H1 (cell line): ENCODE results near the gene ZNF487. TPM values are rescaled to one million over a fixed set of nuclear protein-coding genes. Genes with fewer than 3 reads are reported as not detected.

Source experiments
- RFX5 ChIP-seq: IDR thresholded peaks from 2 replicates; pipeline ENCODE4 v1.6.1; 2011; ENCODE audit warnings: low read depth, low read length, improper control_type of control experiment, borderline replicate concordance
- ZNF274 ChIP-seq: IDR thresholded peaks from 2 replicates; pipeline ENCODE4 v1.7.0; 2012; ENCODE audit warnings: low read length, borderline replicate concordance; ENCODE audit errors: extremely low read depth
- polyA plus RNA-seq, 7 experiments: library from polyadenylated mRNA; depleted of rRNA in 3 of 7; stranded (reverse) in 5 of 7; unstranded in 2 of 7; fragments of >200 nt in 5 of 7; fragments of 200-250 nt in 2 of 7; gene quantifications; 1 replicate in 5 of 7; 2 replicates in 1 of 7; 4 replicates in 1 of 7; pipeline versions ENCODE4 v1.2.1 to v1.2.3, GENCODE V29; 2011 to 2013; ENCODE audit warnings: missing spikeins in 2 of 7, mixed read lengths in 2 of 7
- total RNA-seq: library from RNA; stranded (reverse); fragmentation: NEBNext Ultra II Directional; extraction: Animal tissue kit (Norgen Biotek cat#: 25700); gene quantifications from 2 replicates; pipeline ENCODE4 v1.2.1, GENCODE V29; 2021
- TF ChIP-seq, protein P1 (sequence below): fragments of 300-600 bp; sonication (generic); IDR thresholded peaks from 2 replicates; pipeline ENCODE4 v1.7.1; 2012; ENCODE audit warnings: low read length, moderate library complexity, mild to moderate bottlenecking, inconsistent platforms; ENCODE audit not compliant: insufficient replicate concordance

ZNF487 gene
- total and polyA plus RNA-seq, 2 of the 8 experiments (the other 6 are each of a cell fraction or from before 2014, with no cell fraction given), result 1.9 to 2.5 TPM

DNA sequence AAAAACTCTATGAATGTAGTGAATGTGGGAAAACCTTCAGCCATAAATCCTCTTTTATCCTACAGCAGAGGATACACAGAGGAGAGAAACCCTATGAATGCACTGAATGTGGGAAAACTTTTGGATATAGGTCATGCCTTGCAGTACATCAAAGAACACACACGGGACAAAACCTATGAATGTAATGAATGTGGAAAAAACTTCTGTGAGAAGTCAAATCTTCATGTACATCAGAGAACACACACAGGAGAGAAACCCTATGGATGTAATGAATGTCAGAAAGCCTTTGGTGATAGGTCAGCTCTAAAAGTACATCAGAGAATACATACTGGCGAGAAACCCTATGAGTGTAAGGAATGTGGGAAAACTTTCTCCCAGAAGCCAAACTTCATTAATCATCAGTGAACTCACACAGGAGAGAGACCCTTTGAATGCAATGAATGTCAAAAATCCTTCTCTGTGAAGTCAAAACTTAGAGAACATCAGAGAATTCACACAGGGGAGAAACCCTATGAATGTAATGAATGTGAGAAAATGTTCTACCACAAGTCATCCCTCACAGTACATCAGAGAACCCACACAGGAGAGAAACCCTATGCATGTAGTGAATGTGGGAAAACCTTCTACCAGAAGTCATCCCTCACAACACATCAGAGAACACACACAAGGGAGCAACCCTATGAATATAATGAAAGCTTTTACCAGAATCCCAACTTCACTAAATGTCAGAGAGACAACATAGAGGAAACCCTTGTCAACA lies 45.6 kb downstream of the ZNF487 start (continued):
- TF ChIP-seq, protein P1, sequence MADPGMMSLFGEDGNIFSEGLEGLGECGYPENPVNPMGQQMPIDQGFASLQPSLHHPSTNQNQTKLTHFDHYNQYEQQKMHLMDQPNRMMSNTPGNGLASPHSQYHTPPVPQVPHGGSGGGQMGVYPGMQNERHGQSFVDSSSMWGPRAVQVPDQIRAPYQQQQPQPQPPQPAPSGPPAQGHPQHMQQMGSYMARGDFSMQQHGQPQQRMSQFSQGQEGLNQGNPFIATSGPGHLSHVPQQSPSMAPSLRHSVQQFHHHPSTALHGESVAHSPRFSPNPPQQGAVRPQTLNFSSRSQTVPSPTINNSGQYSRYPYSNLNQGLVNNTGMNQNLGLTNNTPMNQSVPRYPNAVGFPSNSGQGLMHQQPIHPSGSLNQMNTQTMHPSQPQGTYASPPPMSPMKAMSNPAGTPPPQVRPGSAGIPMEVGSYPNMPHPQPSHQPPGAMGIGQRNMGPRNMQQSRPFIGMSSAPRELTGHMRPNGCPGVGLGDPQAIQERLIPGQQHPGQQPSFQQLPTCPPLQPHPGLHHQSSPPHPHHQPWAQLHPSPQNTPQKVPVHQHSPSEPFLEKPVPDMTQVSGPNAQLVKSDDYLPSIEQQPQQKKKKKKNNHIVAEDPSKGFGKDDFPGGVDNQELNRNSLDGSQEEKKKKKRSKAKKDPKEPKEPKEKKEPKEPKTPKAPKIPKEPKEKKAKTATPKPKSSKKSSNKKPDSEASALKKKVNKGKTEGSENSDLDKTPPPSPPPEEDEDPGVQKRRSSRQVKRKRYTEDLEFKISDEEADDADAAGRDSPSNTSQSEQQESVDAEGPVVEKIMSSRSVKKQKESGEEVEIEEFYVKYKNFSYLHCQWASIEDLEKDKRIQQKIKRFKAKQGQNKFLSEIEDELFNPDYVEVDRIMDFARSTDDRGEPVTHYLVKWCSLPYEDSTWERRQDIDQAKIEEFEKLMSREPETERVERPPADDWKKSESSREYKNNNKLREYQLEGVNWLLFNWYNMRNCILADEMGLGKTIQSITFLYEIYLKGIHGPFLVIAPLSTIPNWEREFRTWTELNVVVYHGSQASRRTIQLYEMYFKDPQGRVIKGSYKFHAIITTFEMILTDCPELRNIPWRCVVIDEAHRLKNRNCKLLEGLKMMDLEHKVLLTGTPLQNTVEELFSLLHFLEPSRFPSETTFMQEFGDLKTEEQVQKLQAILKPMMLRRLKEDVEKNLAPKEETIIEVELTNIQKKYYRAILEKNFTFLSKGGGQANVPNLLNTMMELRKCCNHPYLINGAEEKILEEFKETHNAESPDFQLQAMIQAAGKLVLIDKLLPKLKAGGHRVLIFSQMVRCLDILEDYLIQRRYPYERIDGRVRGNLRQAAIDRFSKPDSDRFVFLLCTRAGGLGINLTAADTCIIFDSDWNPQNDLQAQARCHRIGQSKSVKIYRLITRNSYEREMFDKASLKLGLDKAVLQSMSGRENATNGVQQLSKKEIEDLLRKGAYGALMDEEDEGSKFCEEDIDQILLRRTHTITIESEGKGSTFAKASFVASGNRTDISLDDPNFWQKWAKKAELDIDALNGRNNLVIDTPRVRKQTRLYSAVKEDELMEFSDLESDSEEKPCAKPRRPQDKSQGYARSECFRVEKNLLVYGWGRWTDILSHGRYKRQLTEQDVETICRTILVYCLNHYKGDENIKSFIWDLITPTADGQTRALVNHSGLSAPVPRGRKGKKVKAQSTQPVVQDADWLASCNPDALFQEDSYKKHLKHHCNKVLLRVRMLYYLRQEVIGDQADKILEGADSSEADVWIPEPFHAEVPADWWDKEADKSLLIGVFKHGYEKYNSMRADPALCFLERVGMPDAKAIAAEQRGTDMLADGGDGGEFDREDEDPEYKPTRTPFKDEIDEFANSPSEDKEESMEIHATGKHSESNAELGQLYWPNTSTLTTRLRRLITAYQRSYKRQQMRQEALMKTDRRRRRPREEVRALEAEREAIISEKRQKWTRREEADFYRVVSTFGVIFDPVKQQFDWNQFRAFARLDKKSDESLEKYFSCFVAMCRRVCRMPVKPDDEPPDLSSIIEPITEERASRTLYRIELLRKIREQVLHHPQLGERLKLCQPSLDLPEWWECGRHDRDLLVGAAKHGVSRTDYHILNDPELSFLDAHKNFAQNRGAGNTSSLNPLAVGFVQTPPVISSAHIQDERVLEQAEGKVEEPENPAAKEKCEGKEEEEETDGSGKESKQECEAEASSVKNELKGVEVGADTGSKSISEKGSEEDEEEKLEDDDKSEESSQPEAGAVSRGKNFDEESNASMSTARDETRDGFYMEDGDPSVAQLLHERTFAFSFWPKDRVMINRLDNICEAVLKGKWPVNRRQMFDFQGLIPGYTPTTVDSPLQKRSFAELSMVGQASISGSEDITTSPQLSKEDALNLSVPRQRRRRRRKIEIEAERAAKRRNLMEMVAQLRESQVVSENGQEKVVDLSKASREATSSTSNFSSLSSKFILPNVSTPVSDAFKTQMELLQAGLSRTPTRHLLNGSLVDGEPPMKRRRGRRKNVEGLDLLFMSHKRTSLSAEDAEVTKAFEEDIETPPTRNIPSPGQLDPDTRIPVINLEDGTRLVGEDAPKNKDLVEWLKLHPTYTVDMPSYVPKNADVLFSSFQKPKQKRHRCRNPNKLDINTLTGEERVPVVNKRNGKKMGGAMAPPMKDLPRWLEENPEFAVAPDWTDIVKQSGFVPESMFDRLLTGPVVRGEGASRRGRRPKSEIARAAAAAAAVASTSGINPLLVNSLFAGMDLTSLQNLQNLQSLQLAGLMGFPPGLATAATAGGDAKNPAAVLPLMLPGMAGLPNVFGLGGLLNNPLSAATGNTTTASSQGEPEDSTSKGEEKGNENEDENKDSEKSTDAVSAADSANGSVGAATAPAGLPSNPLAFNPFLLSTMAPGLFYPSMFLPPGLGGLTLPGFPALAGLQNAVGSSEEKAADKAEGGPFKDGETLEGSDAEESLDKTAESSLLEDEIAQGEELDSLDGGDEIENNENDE, result no peak
- TF ChIP-seq ZNF274 (peak; percentile 69; the same call in 1 of the 2 replicates), RFX5 (no peak)
- TF ChIP-seq, all 59 proteins: peak for 1
